Panc1 (cell line): ENCODE measurements around the gene INSL4. TPM values are rescaled to one million over a fixed set of nuclear protein-coding genes. Genes with fewer than 3 reads are reported as not detected.

Experiments
- ATAC-seq: fragments of 200-7000 bp; cut with Tn5 transposase; 2 replicates; pipeline ENCODE4 v1.9.1; 2020; ENCODE audit warnings: mild to moderate bottlenecking, moderate library complexity
- Bru-seq: library from RNA; stranded (reverse); fragments of 400-500 nt; gene quantifications from one replicate; lab custom pipeline; 2021; lab: Mats Ljungman, UMichigan
- BruChase-seq, 2 experiments: library from RNA; stranded (reverse); fragments of 400-500 nt; gene quantifications; one replicate each; lab custom pipeline; 2021; lab: Mats Ljungman, UMichigan
- BruUV-seq: library from RNA; stranded (reverse); fragments of 400-500 nt; replicated peaks from 2 replicates; lab custom pipeline; 2021; lab: Mats Ljungman, UMichigan
- CTCF ChIA-PET: fragments of 300-600 bp; sonication (Branson Sonifier 250); formaldehyde crosslinking; loops from one replicate; lab custom pipeline; 2022; ENCODE audit warnings: antibody characterized with exemption; lab: Charles Lee
- POLR2A ChIA-PET: fragments of 300-600 bp; sonication (Branson Sonifier 250); formaldehyde crosslinking; loops from one replicate; lab custom pipeline; 2022; ENCODE audit warnings: antibody characterized with exemption; lab: Charles Lee
- DNase-seq: peaks from one replicate; pipeline ENCODE4 v3.0.0-alpha.2; 2010; ENCODE audit warnings: low read depth, low spot score
- H3K27ac ChIP-seq: 2 replicates; pipeline ENCODE4 v1.5.1; 2011; ENCODE audit warnings: mild to moderate bottlenecking, low read length, inconsistent platforms
- H3K27me3 ChIP-seq: fragments of 200-500 bp; sonication (Bioruptor generic); 2 replicates; pipeline ENCODE4 v1.6.0; 2014; ENCODE audit warnings: low read length, inconsistent platforms; ENCODE audit not compliant: control insufficient read depth, insufficient read depth
- H3K36me3 ChIP-seq: fragments of 200-500 bp; sonication (Bioruptor generic); 2 replicates; pipeline ENCODE4 v1.5.1; 2014; ENCODE audit warnings: inconsistent platforms, mild to moderate bottlenecking, low read length, moderate library complexity; ENCODE audit not compliant: control insufficient read depth, insufficient read depth
- H3K4me1 ChIP-seq: 2 replicates; pipeline ENCODE4 v1.5.1; 2011; ENCODE audit warnings: inconsistent platforms, mild to moderate bottlenecking, low read length, moderate library complexity; ENCODE audit not compliant: control insufficient read depth, insufficient read depth
- H3K4me3 ChIP-seq, 2 experiments: 2 replicates each; pipeline ENCODE4 v1.5.1; 2011 to 2012; ENCODE audit warnings: low read depth in 2 of 2, low read length in 2 of 2, mild to moderate bottlenecking in 2 of 2, inconsistent platforms in 1 of 2, moderate library complexity in 1 of 2
- H3K9me3 ChIP-seq: fragments of 200-500 bp; sonication (Bioruptor generic); 2 replicates; pipeline ENCODE4 v1.5.1; 2014; ENCODE audit warnings: low read depth, mild to moderate bottlenecking, inconsistent platforms, low read length, moderate library complexity; ENCODE audit not compliant: control insufficient read depth, insufficient read depth
- POLR2AphosphoS5 ChIP-seq: IDR thresholded peaks from 2 replicates; pipeline ENCODE4 v1.6.1; 2012; ENCODE audit warnings: mild to moderate bottlenecking, low read depth, low read length, moderate library complexity
- REST ChIP-seq, 2 experiments: IDR thresholded peaks; 2 replicates each; pipeline ENCODE4 v1.6.1; 2011 to 2012; ENCODE audit warnings: low read depth in 2 of 2, control low read depth in 1 of 2, low read length in 1 of 2, mild to moderate bottlenecking in 1 of 2, moderate library complexity in 1 of 2; ENCODE audit not compliant: insufficient read depth in 1 of 2
- SIN3A ChIP-seq: IDR thresholded peaks from 2 replicates; pipeline ENCODE4 v1.6.1; 2012; ENCODE audit warnings: low read depth, mild to moderate bottlenecking, low read length, moderate library complexity, borderline replicate concordance; ENCODE audit not compliant: insufficient read depth
- TCF7L2 ChIP-seq: IDR thresholded peaks from 2 replicates; pipeline ENCODE4 v1.6.1; 2011; ENCODE audit warnings: mild to moderate bottlenecking, low read depth, low read length, inconsistent platforms
- in situ Hi-C: cut with HindIII; loops from 2 replicates; pipeline ENCODE4 v1.10.0; 2016; ENCODE audit warnings: low sequenced_read_pairs, low pct_unique_long_range_greater_than_20kb
- intact Hi-C: fragments of 100-400 bp; cut with micrococcal nuclease; formaldehyde crosslinking; loops from one replicate; pipeline ENCODE4 v1.10.0; 2022; ENCODE audit not compliant: unreplicated experiment
- long read RNA-seq: library from polyadenylated mRNA; unstranded; transcript quantifications from one replicate; pipeline ENCODE4 v2.0.0, GENCODE V29; 2021; ENCODE audit not compliant: unreplicated experiment
- polyA plus RNA-seq: library from polyadenylated mRNA; unstranded; fragments of >200 nt; gene quantifications from one replicate; pipeline ENCODE4 v1.2.1, GENCODE V29; 2012; ENCODE audit warnings: missing spikeins; ENCODE audit not compliant: insufficient read length
- total RNA-seq: library from RNA; stranded (reverse); gene quantifications from one replicate; pipeline ENCODE4 v1.2.1, GENCODE V29; 2021; ENCODE audit not compliant: unreplicated experiment
- TF ChIP-seq, protein P1 (sequence below): fragments of 450-650 bp; IDR thresholded peaks from 2 replicates; pipeline ENCODE4 v1.5.1; 2017; ENCODE audit warnings: mild to moderate bottlenecking

Gene INSL4
- total RNA-seq (not detected), Bru-seq, nascent RNA (not detected), BruChase-seq, experiment 1, labeled RNA remaining after a 2-hour chase (not detected), BruChase-seq, experiment 2, labeled RNA remaining after a 6-hour chase (not detected)
- not detected for polyA plus RNA-seq
- long read RNA-seq, result 0 reads

GRCh38 chr9:5231212-5231611 lies at the start of gene INSL4:
TSS of gene INSL4 (plus strand) at chr9:5231419. CDS start at chr9:5231524, 105 bp downstream.
- Histone ChIP-seq H3K4me1 (no peaks in the 10 kb centered on the region), H3K36me3 (no peaks in the 10 kb centered on the region), H3K27ac (no peak within 1 kb of the TSS), H3K27me3 (no peaks in the 10 kb centered on the region), H3K9me3 (no peaks in the 10 kb centered on the region), H3K4me3 (no peak within 1 kb of the TSS)
- BruUV-seq, result no TSS peak
- in situ Hi-C loops (no loop called here), intact Hi-C loops (no loop called here)
- CTCF ChIA-PET, result no interaction called here
- ATAC-seq, result no peak
- DNase-seq, result no peak
- POLR2A ChIA-PET, result no interaction called here
- TF ChIP-seq SIN3A (no peak), REST (IDR thresholded peaks at IDR 0.05; ENCODE audit: insufficient read depth in 1 of 2, low read depth in 2 of 2, low read length in 1 of 2) (no peak), POLR2AphosphoS5 (no peak), TCF7L2 (no peak)
- TF ChIP-seq, protein P1, sequence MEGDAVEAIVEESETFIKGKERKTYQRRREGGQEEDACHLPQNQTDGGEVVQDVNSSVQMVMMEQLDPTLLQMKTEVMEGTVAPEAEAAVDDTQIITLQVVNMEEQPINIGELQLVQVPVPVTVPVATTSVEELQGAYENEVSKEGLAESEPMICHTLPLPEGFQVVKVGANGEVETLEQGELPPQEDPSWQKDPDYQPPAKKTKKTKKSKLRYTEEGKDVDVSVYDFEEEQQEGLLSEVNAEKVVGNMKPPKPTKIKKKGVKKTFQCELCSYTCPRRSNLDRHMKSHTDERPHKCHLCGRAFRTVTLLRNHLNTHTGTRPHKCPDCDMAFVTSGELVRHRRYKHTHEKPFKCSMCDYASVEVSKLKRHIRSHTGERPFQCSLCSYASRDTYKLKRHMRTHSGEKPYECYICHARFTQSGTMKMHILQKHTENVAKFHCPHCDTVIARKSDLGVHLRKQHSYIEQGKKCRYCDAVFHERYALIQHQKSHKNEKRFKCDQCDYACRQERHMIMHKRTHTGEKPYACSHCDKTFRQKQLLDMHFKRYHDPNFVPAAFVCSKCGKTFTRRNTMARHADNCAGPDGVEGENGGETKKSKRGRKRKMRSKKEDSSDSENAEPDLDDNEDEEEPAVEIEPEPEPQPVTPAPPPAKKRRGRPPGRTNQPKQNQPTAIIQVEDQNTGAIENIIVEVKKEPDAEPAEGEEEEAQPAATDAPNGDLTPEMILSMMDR, result no peak

DNA sequence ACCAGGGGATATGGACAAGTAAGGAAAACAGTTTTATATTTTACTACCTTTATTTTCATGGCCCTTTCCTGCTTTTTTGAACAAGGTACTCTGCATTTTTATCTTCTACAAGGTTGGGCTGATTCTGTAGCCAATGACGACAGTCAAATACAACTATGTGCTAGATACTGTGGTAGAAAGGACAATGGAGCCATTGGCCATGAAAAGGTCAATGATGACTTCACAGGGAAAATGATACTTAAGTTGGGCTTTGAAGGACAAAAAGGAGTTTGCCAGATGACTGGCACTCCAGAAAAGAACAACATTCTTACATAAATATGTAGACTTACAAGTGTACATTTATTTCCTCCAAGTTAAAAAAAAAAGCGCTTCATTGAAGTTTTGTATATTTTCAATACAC lies 46.4 kb upstream of the INSL4 start:
- H3K9me3 ChIP-seq, result no peaks in the 10 kb centered on the region
- CTCF ChIA-PET, result no interaction called here
- intact Hi-C loops, result loop anchor here (5.0 kb wide), 3 partner anchors 243 to 408 kb away; no protein-coding TSS in a partner anchor

More for the DNA sequence above, 46.4 kb upstream of the INSL4 start:
- no peaks in the 10 kb centered on the region for H3K36me3 ChIP-seq
- no peak overlapping the region for H3K27ac ChIP-seq
- ATAC-seq (no peak), DNase-seq (no peak)
- no peaks in the 10 kb centered on the region for H3K27me3 ChIP-seq
- BruUV-seq, result no TSS peak
- TF ChIP-seq REST (IDR thresholded peaks at IDR 0.05; ENCODE audit: insufficient read depth in 1 of 2, low read depth in 2 of 2, low read length in 1 of 2), result no peak
- TF ChIP-seq SIN3A, result no peak
- TF ChIP-seq POLR2AphosphoS5, result no peak
- TF ChIP-seq TCF7L2, result no peak
- TF ChIP-seq, protein P1, result no peak
- no peak overlapping the region for H3K4me3 ChIP-seq
- no peaks in the 10 kb centered on the region for H3K4me1 ChIP-seq
- POLR2A ChIA-PET, result no interaction called here
- in situ Hi-C loops, result no loop called here
